Measurements from ENCODE around the gene CGN. TPM values are rescaled to one million over a fixed set of nuclear protein-coding genes. Genes with fewer than 3 reads are reported as not detected.

Gene CGN
- total RNA-seq, 4 donors from 2014 or later: 3.3 to 26.1 (median 15.1) TPM

DNA sequence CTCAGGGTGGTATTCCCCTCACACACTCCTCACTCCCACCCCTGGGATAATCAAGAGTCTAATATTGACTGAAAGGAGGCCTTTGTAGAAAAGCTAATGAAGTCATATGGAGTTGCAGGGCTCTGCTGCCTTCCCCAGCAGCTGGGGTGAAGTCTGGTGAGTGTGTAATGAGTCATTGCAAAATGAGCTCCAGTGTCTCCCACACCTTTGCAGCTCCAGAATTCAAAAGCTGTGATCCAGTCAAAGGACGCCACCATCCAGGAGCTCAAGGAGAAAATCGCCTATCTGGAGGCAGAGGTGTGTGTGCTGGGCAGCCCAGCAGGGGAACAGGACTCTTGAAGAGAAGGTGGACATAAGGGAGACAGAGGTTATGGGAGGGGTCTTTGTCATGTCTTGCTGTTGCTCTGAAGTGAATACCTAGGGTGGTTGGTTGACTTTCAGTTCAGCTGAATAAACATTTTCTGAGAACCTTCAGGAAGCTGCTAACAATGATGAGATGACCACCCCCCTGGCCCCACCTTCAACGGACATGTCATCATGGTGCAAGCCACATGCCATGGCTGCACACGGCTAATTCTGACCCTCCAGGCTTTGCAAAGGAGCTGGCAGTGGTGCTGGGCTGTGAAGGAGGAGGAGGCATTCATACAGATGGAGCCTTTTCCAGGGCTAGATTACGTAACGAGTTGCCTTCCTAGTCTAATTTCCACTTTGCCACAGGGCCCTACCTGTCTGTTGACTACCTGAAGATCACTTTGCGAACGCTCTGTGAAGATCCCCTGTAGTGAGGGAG, 68.4 kb downstream of the CGN start:
- Histone ChIP-seq H3K9me3 (no peaks in the 10 kb centered on the region), H3K4me1 (peaks cover 10 to 70% (median 12%) of the 10 kb centered on the region in 3 donors), H3K27me3 (no peaks in the 10 kb centered on the region), H3K4me3 (no peak overlapping the region), H3K36me3 (peaks cover 0 to 71% (median 12%) of the 10 kb centered on the region in 3 donors), H3K27ac (peak overlapping the region in 3 of 4 donors; percentile 23 to 65 (median 30))
- TF ChIP-seq POLR2A (IDR thresholded peaks at IDR 0.05) (no peak), CTCF (IDR thresholded peaks at IDR 0.05) (no peak)
- DNase-seq: no peak
- WGBS, 2 donors: 36 to 81% methylated on average over 7 to 8 of the region's 8 CpGs
- intact Hi-C loops (cut with DNase I): no loop called here

GRCh38 chr1:151581451-151581850, 70.3 kb downstream of the CGN start:
- H3K27ac ChIP-seq: peak overlapping the region in 2 of 4 donors; percentile 86 to 88
- no peak overlapping the region for H3K4me3 ChIP-seq
- peaks cover 0 to 57% (median 12%) of the 10 kb centered on the region in 3 donors for H3K36me3 ChIP-seq
- no peaks in the 10 kb centered on the region for H3K27me3 ChIP-seq
- intact Hi-C loops (cut with DNase I): no loop called here
- peaks cover 14 to 75% (median 19%) of the 10 kb centered on the region in 3 donors for H3K4me1 ChIP-seq
- no peak for TF ChIP-seq CTCF (IDR thresholded peaks at IDR 0.05)
- no peak for TF ChIP-seq POLR2A (IDR thresholded peaks at IDR 0.05)
- H3K9me3 ChIP-seq: no peaks in the 10 kb centered on the region
- DNase-seq: no peak
- WGBS, 2 donors: 80% methylated on average over 1 of the region's 5 CpGs; no CpG with 5 or more reads in 1 of the 2 donors

DNA sequence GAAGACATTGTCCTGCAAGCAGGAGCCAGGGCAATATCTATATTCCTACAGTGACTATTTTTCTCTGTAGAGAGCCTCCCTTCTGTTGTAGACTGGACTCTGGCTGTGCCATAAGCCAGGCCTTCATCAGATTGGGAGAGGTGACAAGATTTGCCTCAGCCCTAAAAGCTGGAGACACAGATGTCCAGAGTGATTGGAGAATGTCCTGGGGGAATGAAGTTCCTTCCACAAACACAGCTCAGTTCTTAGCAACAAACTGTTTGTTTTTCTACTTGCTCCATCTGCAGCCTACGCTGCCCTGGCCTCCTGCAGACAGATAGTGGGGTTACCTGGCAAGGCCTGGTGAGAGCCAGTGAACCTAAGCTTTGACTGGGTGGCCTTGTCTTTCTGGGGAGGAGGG, 70.7 kb downstream of the CGN start:
- DNase-seq: no peak
- no peak for TF ChIP-seq CTCF (IDR thresholded peaks at IDR 0.05)
- TF ChIP-seq POLR2A (IDR thresholded peaks at IDR 0.05): no peak

DNA sequence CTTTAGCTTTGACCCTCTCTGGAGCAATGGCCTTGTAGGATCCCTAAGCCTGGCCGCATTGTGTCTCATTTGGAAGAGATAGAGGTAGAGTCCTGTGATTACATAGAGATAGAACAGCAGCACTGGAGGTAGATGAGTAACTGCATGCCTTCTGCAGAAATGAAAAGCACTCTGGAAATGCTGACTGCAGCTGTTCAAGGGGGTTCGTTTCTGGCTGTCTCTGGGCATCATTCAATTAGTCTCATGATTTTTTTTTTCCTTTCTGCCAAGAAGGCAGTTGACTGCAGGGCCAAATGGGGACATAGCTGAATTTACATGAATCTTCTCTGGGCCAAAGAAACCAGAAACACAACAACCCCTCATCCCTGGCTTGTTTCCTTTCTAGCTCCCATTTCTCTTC, 72.6 kb downstream of the CGN start:
- 0 to 17% methylated on average over 1 of the region's 2 CpGs for WGBS, 2 donors
- intact Hi-C loops (cut with DNase I): no loop called here
- H3K36me3 ChIP-seq: peaks cover 0 to 35% (median 12%) of the 10 kb centered on the region in 3 donors

More for the DNA sequence above, 70.7 kb downstream of the CGN start:
- no peaks in the 10 kb centered on the region for H3K27me3 ChIP-seq
- intact Hi-C loops (cut with DNase I): no loop called here
- H3K4me3 ChIP-seq: no peak overlapping the region
- WGBS, 2 donors: 88 to 100% methylated on average over 1 of the region's 1 CpG
- H3K36me3 ChIP-seq: peaks cover 0 to 52% (median 12%) of the 10 kb centered on the region in 3 donors
- H3K9me3 ChIP-seq: no peaks in the 10 kb centered on the region
- H3K4me1 ChIP-seq: peaks cover 14 to 79% (median 20%) of the 10 kb centered on the region in 3 donors
- peak overlapping the region in 3 of 4 donors; percentile 37 to 88 (median 86) for H3K27ac ChIP-seq

More for the DNA sequence above, 72.6 kb downstream of the CGN start:
- H3K27me3 ChIP-seq: no peaks in the 10 kb centered on the region
- H3K4me1 ChIP-seq: peaks cover 14 to 76% (median 20%) of the 10 kb centered on the region in 3 donors
- no peak overlapping the region for H3K4me3 ChIP-seq
- H3K27ac ChIP-seq: peak overlapping the region; percentile 70 to 88 (median 80)
- no peaks in the 10 kb centered on the region for H3K9me3 ChIP-seq
- no peak for DNase-seq
- no peak for TF ChIP-seq CTCF (IDR thresholded peaks at IDR 0.05)
- TF ChIP-seq POLR2A (IDR thresholded peaks at IDR 0.05): no peak
